HG03045 (cell line): ENCODE results near the gene CTBP2.

Experiments used
- ATAC-seq: cut with Tn5 transposase; IDR thresholded peaks from one replicate; pipeline ENCODE4 v1.9.1; 2021; ENCODE audit warnings: mild to moderate bottlenecking, moderate library complexity; ENCODE audit not compliant: unreplicated experiment

The CTBP2 gene

GRCh38 chr10:125159932-125160855 lies at the start of gene CTBP2:
TSS of gene CTBP2 (minus strand) at chr10:125160563.
- ATAC-seq, result no peak

GRCh38 chr10:125209591-125210355 lies 49.4 kb upstream of the CTBP2 start:
- ATAC-seq, result no peak

GRCh38 chr10:125208854-125209565 lies 48.6 kb upstream of the CTBP2 start:
- no peak for ATAC-seq

- ATAC-seq, result no peak
Measured at GRCh38 chr10:125206623-125207022, 46.3 kb upstream of the CTBP2 start.

- ATAC-seq, result no peak
Measured at GRCh38 chr10:125205431-125205830, 45.1 kb upstream of the CTBP2 start.

- ATAC-seq, result no peak
Measured at GRCh38 chr10:125204400-125204799, 44.0 kb upstream of the CTBP2 start.

GRCh38 chr10:125203186-125203800 lies 42.9 kb upstream of the CTBP2 start:
- no peak for ATAC-seq

GRCh38 chr10:125201791-125202622 lies 41.6 kb upstream of the CTBP2 start:
- no peak for ATAC-seq

- ATAC-seq, result peak; percentile 82
Measured at GRCh38 chr10:125201108-125201524, 40.8 kb upstream of the CTBP2 start.

GRCh38 chr10:125200396-125200795 lies 40.0 kb upstream of the CTBP2 start:
- no peak for ATAC-seq

- ATAC-seq, result no peak
Measured at GRCh38 chr10:125199270-125199669, 38.9 kb upstream of the CTBP2 start.

GRCh38 chr10:125194814-125195213 lies 34.5 kb upstream of the CTBP2 start:
- ATAC-seq, result no peak

- ATAC-seq, result no peak
Measured at GRCh38 chr10:125193306-125193877, 33.0 kb upstream of the CTBP2 start.

- no peak for ATAC-seq
Measured at GRCh38 chr10:125192620-125193019, 32.3 kb upstream of the CTBP2 start.

GRCh38 chr10:125192005-125192404 lies 31.6 kb upstream of the CTBP2 start:
- ATAC-seq, result no peak

GRCh38 chr10:125190946-125191345 lies 30.6 kb upstream of the CTBP2 start:
- no peak for ATAC-seq

- ATAC-seq, result no peak
Measured at GRCh38 chr10:125190414-125190813, 30.1 kb upstream of the CTBP2 start.

GRCh38 chr10:125189162-125189561 lies 28.8 kb upstream of the CTBP2 start:
- ATAC-seq, result no peak
